C4-2B (cell line): ENCODE measurements around the gene NTRK2.
"Not testable (repeated sequence)": the region's sequence is repeated elsewhere in the genome, so short reads cannot be mapped to it uniquely, and the experiment has no call there.

Source experiments
- H3K27ac ChIP-seq: fragments of 450-650 bp; 2 replicates; pipeline ENCODE4 v1.5.1; 2017
- ZFX ChIP-seq: fragments of 450-650 bp; IDR thresholded peaks from 2 replicates; pipeline ENCODE4 v1.6.1; 2017
- TF ChIP-seq, protein P1 (sequence below): fragments of 450-650 bp; conservative IDR thresholded peaks from 2 replicates; pipeline ENCODE4 v1.5.1; 2017; ENCODE audit warnings: mild to moderate bottlenecking

The NTRK2 gene

GRCh38 chr9:84898188-84898587, 228.7 kb downstream of the NTRK2 start:
- no peak for TF ChIP-seq ZFX
- TF ChIP-seq, protein P1, sequence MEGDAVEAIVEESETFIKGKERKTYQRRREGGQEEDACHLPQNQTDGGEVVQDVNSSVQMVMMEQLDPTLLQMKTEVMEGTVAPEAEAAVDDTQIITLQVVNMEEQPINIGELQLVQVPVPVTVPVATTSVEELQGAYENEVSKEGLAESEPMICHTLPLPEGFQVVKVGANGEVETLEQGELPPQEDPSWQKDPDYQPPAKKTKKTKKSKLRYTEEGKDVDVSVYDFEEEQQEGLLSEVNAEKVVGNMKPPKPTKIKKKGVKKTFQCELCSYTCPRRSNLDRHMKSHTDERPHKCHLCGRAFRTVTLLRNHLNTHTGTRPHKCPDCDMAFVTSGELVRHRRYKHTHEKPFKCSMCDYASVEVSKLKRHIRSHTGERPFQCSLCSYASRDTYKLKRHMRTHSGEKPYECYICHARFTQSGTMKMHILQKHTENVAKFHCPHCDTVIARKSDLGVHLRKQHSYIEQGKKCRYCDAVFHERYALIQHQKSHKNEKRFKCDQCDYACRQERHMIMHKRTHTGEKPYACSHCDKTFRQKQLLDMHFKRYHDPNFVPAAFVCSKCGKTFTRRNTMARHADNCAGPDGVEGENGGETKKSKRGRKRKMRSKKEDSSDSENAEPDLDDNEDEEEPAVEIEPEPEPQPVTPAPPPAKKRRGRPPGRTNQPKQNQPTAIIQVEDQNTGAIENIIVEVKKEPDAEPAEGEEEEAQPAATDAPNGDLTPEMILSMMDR: no peak
- no peak overlapping the region for H3K27ac ChIP-seq

DNA sequence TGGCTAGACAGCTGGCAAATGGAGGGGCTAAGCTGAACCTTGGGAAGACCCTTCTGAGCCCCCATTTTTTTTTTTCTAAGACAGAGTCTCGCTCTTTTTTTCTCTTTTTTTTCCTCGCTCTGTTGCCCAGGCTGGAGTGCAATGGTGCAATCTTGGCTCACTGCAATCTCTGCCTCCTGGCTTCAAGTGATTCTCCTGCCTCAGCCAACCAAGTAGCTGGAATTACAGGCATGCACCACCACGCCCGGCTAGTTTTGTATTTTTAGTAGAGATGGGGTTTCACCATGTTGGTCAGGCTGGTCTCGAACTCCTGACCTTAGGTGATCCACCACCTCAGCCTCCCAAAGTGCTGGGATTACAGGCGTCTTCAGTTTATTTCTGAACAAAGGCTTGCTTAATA, 229.1 kb downstream of the NTRK2 start:
- H3K27ac ChIP-seq: not testable (repeated sequence)

DNA sequence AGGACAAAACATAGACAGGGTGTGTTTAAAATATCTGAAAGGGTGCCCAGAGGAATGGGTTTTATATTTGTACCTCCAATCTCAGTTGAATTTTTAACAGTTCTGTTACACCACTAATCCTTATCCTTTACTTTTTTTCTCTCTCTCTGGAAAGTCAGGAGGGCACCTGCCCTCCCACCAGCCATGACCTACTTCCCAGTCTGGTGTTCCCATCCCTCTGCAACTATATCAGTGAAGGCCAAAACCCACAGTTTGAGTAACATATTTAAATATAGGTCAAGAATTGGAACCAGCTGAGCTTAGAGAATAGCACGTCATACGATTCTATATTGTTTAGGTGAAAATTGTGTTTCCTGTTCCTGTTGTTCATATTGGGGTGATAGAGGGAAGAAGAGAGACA, 229.8 kb downstream of the NTRK2 start:
- no peak for TF ChIP-seq ZFX
- TF ChIP-seq, protein P1: no peak
- no peak overlapping the region for H3K27ac ChIP-seq

DNA sequence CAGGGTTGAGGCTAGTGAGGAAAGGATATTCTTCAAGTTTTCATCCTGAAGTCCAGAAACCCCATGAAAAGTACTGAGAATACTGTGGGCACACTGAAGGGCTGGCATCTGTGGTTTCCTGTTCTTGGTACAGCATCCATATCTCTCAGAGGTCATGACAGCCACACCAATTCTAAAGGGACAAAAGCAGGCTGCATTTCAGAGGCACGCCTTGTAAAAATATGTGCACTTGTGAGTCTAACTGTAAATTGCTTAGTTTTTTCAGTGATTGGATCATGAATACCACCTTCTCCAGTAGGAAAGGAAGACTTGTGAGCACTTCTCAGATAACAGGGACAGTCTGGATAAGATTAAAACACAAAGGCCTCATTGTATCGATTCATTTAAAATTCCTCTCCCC, 230.9 kb downstream of the NTRK2 start:
- TF ChIP-seq ZFX: no peak
- TF ChIP-seq, protein P1: no peak
- no peak overlapping the region for H3K27ac ChIP-seq

- H3K27ac ChIP-seq: no peak overlapping the region
- TF ChIP-seq ZFX: no peak
- TF ChIP-seq, protein P1: no peak
Observed at GRCh38 chr9:84903963-84904362, 234.4 kb downstream of the NTRK2 start.

GRCh38 chr9:84916769-84917168, 247.2 kb downstream of the NTRK2 start:
- TF ChIP-seq ZFX: no peak
- TF ChIP-seq, protein P1: no peak
- no peak overlapping the region for H3K27ac ChIP-seq

DNA sequence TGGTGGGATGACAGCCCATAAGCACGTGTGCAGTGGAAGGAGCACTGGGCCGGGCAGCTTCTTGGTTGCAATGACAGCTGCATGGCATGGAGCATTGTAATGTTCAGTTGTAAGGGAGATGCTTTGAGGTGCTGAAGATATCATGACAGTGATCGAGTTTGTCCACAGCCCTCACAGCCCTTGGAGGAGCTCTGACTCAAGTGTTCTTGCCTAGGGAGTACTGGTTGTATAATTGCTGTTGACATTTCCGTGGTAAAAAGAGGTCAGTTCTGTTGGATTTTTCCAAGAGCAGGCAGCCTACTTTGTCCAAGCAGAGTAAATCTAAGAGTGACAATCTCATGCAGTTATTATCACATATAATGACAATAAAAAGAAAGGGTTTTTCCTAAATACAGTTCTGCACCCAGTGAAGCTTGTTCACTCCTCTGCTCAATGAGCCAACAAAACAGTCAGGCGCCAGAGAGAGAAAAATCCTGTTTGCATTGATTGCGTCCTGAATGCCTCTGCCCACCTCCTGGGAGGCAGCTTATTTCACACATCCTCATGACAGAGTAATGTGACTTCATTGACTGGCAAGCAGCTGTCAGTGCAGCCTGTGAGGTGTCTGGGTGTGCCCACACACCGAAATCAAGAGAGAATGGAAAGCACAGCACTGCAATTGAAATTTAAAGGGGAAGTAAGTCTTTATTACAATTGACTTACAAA, 248.0 kb downstream of the NTRK2 start:
- TF ChIP-seq, protein P1: no peak
- TF ChIP-seq ZFX: no peak
- no peak overlapping the region for H3K27ac ChIP-seq

DNA sequence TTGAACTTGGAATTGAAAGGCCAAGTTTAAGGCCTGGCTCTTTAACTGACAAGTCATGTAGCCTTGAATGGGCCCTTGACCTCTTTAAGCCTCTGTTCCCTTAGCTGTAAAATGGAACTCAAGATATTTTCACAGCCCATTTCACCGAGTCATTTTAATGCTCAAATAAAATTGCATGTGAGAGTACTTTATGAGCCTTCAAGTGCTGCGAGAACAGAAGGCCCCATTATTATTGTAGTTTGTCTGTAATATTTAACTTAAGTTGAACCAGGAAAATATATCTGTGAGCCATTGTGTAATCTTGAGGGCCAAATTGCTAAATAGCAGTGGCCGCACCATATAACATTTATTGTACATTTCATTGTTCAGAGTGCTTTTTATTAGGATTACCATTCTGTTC, 249.9 kb downstream of the NTRK2 start:
- TF ChIP-seq ZFX: no peak
- TF ChIP-seq, protein P1: no peak
- H3K27ac ChIP-seq: no peak overlapping the region
